Right renal pelvis (tissue), 4 donors: ENCODE data around the gene NUCB1. TPM values are rescaled to one million over a fixed set of nuclear protein-coding genes. Genes with fewer than 3 reads are reported as not detected.
"Not testable (repeated sequence)": the region's sequence is repeated elsewhere in the genome, so short reads cannot be mapped to it uniquely, and the experiment has no call there.

Source experiments
- DNase-seq, 4 donors: peaks; one replicate each; pipeline ENCODE4 v3.0.0-alpha.2; 2013; ENCODE audit warnings: low read depth in 4 of 4, low spot score in 3 of 4, missing footprints in 1 of 4
- polyA plus RNA-seq, 4 donors: library from polyadenylated mRNA; unstranded; fragments of 120-200 nt; gene quantifications; one replicate each; pipeline ENCODE4 v1.2.1, GENCODE V29; 2013; ENCODE audit not compliant: insufficient read length in 4 of 4

NUCB1 gene
- polyA plus RNA-seq, 4 donors: 273 to 369 (median 280) TPM

DNA sequence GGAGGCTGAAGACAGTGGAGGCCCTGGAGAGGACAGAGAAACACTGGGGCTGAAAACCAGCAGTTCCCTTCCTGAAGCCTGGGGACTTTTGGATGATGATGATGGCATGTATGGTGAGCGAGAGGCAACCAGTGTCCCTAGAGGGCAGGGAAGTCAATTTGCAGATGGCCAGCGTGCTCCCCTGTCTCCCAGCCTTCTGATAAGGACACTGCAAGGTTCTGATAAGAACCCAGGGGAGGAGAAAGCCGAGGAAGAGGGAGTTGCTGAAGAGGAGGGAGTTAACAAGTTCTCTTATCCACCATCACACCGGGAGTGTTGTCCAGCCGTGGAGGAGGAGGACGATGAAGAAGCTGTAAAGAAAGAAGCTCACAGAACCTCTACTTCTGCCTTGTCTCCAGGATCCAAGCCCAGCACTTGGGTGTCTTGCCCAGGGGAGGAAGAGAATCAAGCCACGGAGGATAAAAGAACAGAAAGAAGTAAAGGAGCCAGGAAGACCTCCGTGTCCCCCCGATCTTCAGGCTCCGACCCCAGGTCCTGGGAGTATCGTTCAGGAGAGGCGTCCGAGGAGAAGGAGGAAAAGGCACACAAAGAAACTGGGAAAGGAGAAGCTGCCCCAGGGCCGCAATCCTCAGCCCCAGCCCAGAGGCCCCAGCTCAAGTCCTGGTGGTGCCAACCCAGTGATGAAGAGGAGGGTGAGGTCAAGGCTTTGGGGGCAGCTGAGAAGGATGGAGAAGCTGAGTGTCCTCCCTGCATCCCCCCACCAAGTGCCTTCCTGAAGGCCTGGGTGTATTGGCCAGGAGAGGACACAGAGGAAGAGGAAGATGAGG is 26.4 kb upstream of the NUCB1 start:
- no peak for DNase-seq

DNA sequence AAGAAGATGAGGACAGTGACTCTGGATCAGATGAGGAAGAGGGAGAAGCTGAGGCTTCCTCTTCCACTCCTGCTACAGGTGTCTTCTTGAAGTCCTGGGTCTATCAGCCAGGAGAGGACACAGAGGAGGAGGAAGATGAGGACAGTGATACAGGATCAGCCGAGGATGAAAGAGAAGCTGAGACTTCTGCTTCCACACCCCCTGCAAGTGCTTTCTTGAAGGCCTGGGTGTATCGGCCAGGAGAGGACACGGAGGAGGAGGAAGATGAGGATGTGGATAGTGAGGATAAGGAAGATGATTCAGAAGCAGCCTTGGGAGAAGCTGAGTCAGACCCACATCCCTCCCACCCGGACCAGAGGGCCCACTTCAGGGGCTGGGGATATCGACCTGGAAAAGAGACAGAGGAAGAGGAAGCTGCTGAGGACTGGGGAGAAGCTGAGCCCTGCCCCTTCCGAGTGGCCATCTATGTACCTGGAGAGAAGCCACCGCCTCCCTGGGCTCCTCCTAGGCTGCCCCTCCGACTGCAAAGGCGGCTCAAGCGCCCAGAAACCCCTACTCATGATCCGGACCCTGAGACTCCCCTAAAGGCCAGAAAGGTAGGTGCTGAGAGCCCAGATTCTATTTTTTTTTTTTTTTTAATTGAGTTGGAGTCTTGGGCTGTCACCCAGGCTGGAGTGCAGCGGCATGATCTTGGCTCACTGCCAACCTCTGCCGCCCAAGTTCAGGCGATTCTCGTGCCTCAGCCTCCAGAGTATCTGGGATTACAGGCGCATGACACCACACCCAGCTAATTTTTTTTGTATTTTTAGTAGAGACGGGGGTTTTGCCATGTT is 25.6 kb upstream of the NUCB1 start:
- DNase-seq: no peak

DNA sequence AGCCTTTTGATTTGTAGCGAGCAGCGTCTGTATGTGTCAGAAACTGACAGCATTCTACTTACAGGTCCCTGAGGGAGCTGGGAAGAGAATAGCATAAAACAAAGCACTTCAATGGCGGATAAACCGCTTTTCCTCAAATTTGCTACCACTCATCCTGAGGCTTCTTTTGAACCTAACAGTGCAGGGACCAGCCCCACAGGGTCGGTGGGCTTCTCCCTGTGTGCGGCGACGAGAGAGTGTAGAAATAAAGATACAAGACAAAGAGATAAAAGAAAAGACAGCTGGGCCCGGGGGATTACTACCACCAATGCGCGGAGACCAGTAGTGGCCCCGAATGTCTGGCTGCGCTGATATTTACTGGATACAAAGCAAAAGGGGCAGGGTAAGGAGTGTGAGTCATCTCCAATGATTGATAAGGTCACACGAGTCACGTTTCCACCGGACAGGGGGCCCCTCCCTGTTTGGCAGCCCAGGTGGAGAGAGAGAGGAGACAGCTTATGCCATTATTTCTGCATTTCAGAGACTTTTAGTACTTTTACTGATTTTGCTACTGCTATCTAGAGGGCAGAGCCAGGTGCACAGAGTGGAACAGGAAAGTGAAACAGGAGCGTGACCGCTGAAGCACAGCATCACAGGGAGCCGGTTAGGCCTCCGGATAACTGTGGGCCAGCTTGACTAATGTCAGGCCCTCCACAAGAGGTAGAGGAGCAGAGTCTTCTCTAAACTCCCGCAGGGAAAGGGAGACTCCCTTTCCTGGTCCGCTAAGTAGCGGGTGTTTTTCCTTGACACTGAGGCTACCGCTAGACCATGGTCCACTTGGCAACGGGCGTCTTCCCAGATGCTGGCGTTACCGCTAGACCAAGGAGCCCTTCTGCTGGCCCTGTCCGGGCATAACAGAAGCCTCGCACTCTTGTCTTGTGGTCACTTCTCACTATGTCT is 23.8 kb upstream of the NUCB1 start:
- not testable (repeated sequence) for DNase-seq

GRCh38 chr19:48877855-48878195 is 22.3 kb upstream of the NUCB1 start:
- no peak for DNase-seq

- no peak for DNase-seq
Measured at GRCh38 chr19:48878196-48879024, 21.7 kb upstream of the NUCB1 start.

- DNase-seq: no peak
Measured at GRCh38 chr19:48879025-48879637, 21.0 kb upstream of the NUCB1 start.

DNA sequence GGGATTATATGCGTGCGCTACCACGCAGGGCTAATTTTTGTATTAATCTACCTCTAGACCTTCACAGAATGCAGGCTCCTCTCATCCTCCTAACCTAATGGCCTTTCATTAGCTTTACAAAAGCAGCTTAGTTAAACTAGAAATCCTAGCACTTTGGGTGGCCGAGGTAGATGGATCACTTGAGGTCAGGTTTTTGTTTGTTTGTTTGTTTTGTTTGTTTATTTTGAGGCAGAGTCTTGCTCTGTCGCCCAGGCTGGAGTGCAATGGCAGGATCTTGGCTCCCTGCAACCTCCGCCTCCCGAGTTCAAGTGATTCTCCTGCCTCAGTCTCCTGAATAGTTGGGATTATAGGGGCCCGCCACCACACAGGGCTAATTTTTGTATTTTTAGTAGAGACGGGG is 20.4 kb upstream of the NUCB1 start:
- DNase-seq: not testable (repeated sequence)

GRCh38 chr19:48881741-48882657 is 18.1 kb upstream of the NUCB1 start:
- no peak for DNase-seq

- DNase-seq: no peak
Measured at GRCh38 chr19:48883726-48884125, 16.4 kb upstream of the NUCB1 start.

GRCh38 chr19:48887861-48888612 is 12.1 kb upstream of the NUCB1 start:
- DNase-seq: no peak

GRCh38 chr19:48889496-48889895 is 10.6 kb upstream of the NUCB1 start:
- DNase-seq: not testable (repeated sequence)

DNA sequence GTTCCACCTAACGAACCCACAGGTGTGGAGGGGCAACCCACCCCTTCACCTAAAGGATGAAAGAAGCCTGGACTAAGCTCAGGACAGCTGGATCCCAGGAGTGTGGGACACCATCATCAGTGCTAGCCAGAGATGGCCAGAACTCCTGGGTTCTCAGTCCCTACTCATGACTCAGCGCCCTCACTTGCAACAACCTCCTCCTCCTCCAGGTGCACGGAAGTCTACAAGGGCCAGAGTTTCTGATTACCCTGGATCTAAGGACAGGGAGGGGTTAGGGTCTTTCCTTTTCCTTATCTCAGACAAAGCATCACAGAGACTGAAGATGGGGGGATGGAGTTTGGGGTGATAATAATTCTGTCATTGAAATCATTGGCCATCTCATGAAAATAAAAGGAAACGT is 9.6 kb upstream of the NUCB1 start:
- DNase-seq: no peak

DNA sequence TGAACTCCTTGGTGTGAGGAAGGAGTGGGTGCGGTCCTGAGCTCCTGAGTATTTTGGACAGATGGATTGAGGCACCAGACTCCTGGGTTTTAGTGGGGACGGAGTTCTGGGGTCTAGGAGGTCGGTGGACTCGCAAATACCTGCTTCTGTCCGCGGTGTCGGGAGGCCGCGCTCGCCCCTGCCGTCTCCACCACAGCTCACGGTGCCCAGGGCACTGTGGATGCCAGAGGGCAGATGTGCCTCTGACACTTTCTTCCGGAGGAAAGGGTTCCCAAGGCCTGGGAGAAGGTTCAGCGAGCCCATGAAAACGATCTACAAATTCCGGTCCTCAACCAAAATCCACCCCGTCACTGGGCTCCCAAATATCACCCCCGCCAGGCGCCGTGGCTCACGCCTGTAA is 4.9 kb upstream of the NUCB1 start:
- DNase-seq: no peak

DNA sequence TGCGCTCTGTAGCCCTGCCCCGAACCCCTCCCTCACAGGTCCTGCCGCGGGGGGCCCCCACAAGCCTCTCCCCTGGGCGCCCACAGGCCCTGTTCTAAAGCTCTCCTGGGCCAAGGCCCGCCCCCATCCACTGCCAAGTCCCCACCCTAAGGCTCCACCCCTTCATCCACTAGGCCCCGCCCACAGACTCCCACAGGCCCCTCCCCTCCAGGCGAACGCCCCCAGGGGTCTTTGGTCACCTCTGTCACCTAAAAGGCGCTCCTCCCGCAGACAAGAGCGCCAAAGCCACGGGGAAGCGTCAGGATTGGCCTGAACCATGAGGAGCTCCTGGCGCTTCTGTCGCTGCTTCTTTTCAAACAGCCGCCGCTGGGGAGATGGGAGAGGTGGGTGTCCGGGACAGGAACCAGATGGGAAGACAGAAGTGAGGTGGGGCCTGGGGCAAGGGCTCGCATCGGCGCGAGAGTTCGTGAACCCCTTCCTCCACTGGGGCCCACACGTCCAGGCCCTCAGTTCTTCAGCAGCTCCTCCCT is 3.9 kb upstream of the NUCB1 start:
- no peak for DNase-seq

GRCh38 chr19:48897181-48897580 is 2.9 kb upstream of the NUCB1 start:
- no peak for DNase-seq

- DNase-seq: not testable (repeated sequence)
Measured at GRCh38 chr19:48899386-48899749, 744 bp upstream of the NUCB1 start.
